LoVo (cell line): Measurements from ENCODE around the gene CCDC91.

ENCODE experiments used
- DNase-seq: peaks from one replicate; pipeline ENCODE4 v3.0.0-alpha.2; 2016; ENCODE audit warnings: low spot score

The CCDC91 gene

GRCh38 chr12:28539691-28540323, 349.6 kb downstream of the CCDC91 start:
- DNase-seq, result no peak

- DNase-seq, result no peak
Observed at GRCh38 chr12:28540324-28540714, 350.1 kb downstream of the CCDC91 start.

GRCh38 chr12:28543021-28543890, 353.0 kb downstream of the CCDC91 start:
- DNase-seq, result no peak

- DNase-seq, result no peak
Observed at GRCh38 chr12:28550757-28551704, 360.8 kb downstream of the CCDC91 start.

GRCh38 chr12:28552251-28552970, 362.2 kb downstream of the CCDC91 start:
- DNase-seq, result no peak

GRCh38 chr12:28555748-28556147, 365.5 kb downstream of the CCDC91 start:
- no peak for DNase-seq

- no peak for DNase-seq
Observed at GRCh38 chr12:28558250-28558649, 368.0 kb downstream of the CCDC91 start.

GRCh38 chr12:28563286-28563685, 373.0 kb downstream of the CCDC91 start:
- DNase-seq, result no peak

GRCh38 chr12:28563936-28564335, 373.7 kb downstream of the CCDC91 start:
- no peak for DNase-seq

- DNase-seq, result no peak
Observed at GRCh38 chr12:28568118-28568517, 377.9 kb downstream of the CCDC91 start.

GRCh38 chr12:28568704-28569103, 378.4 kb downstream of the CCDC91 start:
- DNase-seq, result no peak

GRCh38 chr12:28569698-28570411, 379.6 kb downstream of the CCDC91 start:
- DNase-seq, result no peak

- DNase-seq, result no peak
Observed at GRCh38 chr12:28570811-28571210, 380.6 kb downstream of the CCDC91 start.

- no peak for DNase-seq
Observed at GRCh38 chr12:28574746-28575592, 384.7 kb downstream of the CCDC91 start.

GRCh38 chr12:28575593-28576205, 385.4 kb downstream of the CCDC91 start:
- DNase-seq, result no peak

- no peak for DNase-seq
Observed at GRCh38 chr12:28578361-28578760, 388.1 kb downstream of the CCDC91 start.

- DNase-seq, result no peak
Observed at GRCh38 chr12:28578833-28579252, 388.6 kb downstream of the CCDC91 start.

- DNase-seq, result no peak
Observed at GRCh38 chr12:28582672-28583376, 392.6 kb downstream of the CCDC91 start.

- peak; percentile 27 for DNase-seq
Observed at GRCh38 chr12:28583701-28584261, 393.5 kb downstream of the CCDC91 start.
